ENCODE data around the gene SPTSSA.
"Not testable (repeated sequence)": the region's sequence is repeated elsewhere in the genome, so short reads cannot be mapped to it uniquely, and the experiment has no call there.

Gene SPTSSA

DNA sequence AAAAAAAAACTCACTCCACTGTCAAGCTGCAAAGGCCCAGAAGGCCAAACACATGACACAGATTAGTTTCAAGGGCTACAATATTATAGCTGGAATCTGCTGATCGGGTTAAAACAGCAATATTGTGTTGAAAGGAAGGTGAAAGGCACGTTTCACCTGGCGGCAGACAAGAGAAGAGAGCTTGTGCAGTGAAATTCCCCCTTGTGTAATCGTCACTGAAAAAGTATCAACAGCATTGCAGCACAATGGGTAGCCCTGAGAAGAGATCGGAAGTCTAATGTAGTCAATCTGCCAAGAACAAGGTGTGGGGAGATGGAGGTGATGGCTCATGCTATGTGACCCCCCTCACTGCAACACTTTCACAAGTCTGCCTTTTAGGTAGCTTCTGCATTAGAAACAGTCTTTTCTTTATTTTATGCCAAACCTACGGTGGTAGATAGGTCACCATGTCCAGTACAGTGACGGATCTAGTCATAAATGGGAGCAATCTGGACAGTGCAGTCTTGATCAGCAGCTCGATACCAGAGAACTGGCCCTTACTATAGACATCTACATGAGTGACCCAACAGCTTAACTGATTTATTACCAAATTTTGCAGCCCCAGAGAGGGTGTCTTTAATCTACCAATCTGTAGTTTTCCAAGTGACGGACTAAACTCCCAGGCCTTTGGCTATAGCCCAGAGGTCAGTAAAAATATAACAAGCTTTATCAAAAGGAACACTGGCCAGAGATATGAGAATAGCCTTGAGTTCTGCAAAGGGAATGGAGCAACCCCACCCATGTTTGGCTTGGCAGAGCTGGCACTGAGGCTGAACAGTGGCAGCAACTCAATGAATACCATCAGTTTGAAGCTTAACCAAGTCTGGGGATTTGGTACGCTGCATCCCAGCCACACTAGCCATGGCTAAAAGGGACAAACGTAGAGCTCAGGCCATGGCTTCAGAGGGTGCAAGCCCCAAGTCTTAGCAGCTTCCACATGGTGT is 35.4 kb downstream of the SPTSSA start:
- no peak for DNase-seq (ENCODE audit: low spot score)

DNA sequence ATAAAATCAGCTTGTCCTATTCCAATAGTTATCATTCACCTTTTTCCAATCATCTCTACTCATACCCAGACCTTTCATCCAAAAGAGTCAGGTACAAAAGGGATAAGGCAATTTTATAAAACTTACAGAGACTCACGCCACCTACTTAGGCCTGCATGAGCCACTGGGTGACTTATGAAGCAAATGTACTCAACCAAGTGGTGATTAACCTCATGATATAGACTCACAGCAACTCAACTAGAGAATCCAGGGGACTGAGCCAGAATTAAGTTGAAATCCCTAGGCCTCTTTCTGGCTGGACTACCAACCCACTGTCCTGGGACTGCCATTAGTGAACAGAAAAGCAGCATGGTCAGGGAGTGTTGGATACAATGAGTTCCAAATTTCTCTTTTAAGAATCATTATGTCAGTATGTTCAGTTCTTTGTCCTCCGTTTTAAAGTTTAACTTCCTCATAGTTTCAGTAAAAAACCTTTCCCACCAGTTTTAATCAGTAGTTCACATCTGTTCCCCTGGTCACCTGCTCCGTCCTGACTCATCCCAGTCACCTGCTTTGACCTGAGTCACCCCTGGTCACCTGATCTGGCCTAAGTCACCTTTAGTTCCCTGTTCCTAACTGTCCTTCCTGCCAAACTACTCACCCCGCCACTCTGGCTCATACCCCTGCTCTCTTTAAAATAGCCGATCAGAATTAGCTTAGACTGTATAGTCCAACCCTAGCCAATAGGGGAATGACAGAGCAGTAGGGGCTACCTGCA is 36.8 kb downstream of the SPTSSA start:
- DNase-seq (ENCODE audit: low spot score) = no peak

DNA sequence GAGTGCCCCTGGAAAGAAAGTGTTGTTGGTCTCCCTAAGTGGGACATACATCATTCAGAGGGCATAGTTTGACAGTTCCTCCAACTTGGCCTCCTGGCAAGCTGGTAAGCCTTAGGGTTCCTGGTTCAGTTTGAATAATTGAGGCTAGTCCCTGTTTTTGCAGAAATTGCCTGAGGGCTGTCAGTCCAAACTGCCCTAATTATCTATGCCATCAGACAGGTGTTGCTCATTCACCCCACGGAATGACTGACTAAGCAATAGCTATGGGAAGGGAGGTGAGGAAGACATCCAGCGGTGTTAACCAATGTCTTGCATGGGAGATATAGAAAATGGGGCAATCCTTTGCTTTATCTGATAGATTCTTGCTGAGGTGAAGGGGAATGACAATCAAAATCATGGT is 37.6 kb downstream of the SPTSSA start:
- no peak for DNase-seq (ENCODE audit: low spot score)

DNA sequence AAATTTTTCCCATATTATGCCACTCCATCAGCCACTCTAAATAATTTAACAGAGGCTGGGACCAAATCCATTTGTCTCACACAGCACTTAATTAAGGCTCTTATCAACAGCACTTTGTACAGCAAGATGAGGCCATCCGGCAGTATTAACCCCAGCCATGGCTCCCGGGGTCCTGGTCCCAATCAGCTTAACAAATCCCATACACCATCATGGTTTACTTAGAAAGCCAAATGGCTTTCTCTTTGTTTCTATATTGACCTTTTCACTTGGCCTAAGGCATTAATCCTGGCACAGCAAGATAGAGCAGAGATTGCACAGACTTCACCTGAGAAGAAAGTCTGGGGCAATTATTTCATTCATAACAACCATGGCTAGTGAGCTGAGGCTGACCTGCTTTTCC is 38.6 kb downstream of the SPTSSA start:
- DNase-seq (ENCODE audit: low spot score) = no peak

DNA sequence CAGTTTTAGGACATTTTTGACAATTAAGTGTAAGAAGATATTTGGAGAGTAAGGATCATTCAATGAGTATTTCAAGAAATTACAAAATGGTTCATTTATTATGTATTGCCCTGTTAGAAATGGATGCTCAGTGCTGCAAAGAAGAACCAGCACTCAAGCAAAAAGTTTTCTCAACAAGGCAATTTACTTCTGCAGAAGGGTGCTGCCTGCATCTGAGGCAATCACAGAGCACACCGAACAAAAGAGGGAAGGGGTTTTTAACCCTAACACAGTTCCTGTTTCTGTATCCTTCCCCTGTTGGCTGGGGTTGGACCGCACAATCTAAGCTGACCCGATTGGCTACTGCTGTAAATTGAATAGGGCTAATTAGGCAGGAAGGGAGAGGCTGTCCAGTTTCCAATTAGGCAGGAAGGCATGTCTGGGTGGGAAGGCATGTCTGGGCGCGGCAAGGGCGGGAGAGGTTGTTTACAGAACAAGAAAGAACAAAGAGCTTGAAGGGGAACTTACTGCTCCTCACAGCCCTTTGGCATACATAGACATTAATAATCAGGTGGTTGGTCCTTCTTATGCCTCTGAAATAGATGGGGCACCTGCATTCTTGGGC is 41.4 kb downstream of the SPTSSA start:
- no peak for DNase-seq (ENCODE audit: low spot score)

DNA sequence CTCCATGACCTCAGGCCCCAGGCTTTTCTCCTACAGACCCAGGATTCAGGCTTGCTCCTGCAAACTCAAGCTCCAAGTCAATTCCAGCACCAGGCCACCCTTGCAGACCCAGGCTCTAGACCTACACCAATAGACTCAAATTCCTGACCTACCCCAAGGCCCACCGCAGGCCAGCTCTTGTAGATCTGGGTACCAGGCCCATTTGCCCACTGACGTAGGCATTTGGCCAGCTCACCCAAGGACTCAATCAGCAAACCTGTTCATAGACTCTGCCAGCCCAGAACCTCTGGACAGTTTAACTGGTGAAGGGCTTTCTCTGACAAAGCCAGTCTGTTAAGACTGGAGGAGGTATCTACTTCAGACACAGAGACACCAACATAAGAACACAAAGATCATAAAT is 52.3 kb downstream of the SPTSSA start:
- no peak for DNase-seq (ENCODE audit: low spot score)

DNA sequence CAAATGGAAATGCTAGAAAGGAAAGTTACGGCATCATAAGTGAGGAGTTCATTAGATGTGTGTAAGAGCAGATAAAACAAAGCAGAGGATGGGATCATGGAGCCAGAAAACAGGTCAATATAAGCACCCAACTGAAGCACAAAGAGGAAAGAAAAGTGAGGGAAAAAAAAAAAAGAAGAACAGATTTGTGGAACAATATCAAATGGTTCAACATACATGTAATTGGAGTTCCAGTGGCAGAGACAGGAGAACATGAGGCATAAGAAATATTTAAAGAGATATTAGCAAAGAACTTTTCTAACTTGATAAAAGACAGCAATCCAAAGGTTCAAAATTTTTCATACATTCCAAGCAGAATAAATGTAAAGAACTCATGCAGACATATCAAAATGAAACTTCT is 54.1 kb downstream of the SPTSSA start:
- DNase-seq (ENCODE audit: low spot score) = no peak

DNA sequence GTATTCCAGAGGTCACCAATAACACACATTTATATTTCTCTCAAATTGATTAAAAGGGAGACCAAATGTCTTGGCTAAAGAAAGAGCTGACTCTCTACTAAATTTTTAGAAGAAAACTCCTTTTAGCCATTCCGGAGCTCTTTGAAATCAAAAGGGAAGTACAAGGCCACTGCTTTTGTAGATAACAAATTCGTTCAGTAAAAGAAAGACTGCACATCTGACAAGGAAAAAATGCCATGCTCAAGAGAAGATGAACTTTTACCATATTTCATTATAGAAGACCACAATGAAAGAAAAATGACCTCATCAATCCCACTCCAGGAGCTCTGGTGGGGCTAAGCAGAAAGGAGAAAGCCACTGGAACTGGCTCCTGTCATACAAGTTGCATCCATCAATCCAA is 57.6 kb downstream of the SPTSSA start:
- no peak for DNase-seq (ENCODE audit: low spot score)

DNA sequence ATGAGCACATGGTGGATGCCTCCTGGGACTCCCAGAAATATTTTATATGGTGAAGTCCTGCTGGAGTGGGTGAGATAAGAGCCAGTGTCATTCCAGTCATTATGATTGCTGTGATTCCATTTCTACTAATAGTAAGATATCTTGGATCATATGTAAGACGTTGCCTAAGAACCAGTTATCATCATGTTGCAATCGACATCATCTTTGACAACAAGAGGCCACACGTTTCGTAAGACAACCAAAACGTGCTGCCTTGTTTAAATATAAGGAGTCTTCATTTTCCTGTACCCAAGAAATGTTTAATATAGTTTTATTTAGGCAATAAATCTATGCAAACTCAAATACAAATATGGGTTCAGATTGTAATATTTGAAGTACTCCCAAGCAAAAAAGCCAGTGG is 58.4 kb downstream of the SPTSSA start:
- no peak for DNase-seq (ENCODE audit: low spot score)

DNA sequence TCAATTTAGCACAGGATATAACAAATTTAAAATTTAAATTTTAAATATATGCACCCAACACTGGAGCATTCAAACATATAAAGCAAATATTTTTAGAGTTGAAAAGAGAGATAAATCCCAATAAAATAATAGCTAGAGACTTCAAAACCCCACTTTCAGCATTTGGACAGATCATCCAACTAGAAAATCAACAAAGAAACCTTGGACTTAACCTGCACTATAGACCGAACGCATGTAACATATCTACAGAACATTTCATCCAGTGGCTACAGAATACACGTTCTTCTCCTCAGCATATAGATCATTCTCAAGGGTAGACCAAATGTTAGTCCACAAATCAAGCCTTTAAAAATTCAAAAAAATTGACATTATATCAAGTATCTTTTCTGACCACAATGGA is 64.0 kb downstream of the SPTSSA start:
- no peak for DNase-seq (ENCODE audit: low spot score)

DNA sequence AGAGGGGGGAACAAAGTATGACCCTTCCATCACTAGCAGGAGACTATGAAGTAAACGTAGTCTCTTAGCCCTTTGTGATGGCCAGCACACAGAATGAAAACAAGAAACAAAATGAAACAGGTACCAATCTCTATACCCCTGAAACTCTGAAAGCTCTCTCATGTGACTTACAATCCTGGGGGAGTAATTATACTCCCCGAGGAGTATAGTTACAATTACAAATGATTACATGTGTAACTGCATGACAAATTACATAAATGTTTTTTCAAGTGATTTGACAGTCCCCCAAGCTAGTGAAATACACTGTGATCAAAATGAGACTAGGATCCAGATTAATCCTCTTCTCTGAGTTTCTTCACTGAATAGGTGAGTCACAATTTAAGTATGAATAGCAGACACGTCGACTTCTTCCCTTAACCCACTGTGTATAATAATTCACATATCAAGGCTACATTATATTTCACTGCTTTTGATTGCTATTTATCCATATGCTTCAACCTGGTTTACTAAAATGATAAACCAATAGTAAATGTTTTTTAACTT is 74.0 kb downstream of the SPTSSA start:
- DNase-seq (ENCODE audit: low spot score) = no peak

DNA sequence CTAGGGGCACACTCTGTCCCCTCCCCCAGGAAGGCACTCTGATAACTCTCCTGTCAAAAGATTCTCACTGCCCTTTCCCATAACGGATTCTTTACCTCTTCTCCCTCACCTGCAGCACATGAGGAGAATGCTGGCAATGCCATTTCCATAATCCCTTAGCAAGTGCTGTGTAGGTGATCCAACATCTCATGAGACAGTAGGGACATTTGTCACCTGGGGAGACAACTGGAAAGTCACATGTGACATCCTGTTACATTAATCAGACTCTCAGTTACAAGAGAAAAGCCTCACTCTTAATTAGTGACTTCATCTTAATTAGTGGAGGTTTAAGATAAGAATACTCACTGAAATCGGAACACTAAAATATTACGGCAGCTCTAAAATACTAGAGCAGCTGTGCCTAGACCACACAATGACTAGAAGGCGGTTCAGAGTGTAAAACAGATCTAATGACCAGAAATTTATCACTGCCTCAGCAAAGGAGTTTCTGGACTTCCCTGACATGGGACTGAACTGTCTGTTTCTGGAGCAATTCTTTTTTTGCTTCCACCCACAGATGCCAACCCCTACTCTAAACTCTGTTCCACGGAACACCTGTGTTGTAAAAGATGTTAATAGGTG is 75.1 kb downstream of the SPTSSA start:
- DNase-seq (ENCODE audit: low spot score) = no peak

DNA sequence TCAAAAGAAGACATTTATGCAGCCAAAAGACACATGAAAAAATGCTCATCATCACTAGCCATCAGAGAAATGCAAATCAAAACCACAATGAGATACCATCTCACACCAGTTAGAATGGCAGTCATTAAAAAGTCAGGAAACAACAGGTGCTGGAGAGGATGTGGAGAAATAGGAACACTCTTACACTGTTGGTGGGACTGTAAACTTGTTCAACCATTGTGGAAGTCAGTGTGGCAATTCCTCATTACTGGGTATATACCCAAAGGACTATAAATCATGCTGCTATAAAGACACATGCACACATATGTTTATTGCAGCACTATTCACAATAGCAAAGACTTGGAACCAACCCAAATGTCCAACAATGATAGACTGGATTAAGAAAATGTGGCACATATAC is 76.2 kb downstream of the SPTSSA start:
- DNase-seq (ENCODE audit: low spot score) = not testable (repeated sequence)

DNA sequence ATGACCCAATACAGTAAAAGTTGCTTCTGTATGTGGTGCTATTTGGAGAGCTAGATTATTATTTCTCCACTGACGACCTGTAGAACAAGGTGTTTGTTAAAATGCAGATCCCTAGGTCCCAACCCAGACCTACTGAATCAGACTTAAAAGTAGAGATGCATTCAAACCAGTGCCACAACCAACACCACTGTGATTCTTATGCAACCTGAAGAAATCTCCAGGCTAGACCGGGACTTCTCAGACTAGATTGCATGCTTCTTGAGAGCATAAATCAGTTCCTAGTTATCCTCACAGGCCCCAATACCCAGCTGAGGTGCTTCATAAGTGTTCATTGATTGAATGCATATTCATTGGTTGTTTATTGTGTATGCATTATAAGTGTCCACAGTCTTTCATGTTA is 78.2 kb downstream of the SPTSSA start:
- DNase-seq (ENCODE audit: low spot score) = no peak
